Measurements from ENCODE around the gene HJURP.

The HJURP gene

DNA sequence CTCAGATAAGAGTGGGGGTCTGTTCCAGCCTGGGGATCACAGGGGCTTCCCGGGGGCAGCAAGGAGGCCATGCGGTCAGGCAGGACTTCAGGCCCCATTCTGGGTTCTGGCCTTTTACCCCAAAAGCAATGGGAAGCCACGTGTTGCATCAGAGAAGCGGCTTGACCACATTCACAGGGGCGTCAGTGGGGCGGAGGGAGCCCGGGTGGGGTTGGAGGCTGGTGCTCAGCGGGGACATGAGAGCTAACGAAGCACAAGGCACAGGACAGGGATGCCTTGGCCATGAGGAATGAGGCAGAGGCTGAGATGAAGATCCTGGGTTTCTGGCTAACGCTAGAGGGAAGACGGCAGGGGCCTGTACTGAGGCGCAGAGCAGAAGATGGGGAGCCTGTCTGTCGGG lies 6.1 kb downstream of the HJURP start:
- no peak for DNase-seq (ENCODE audit: low read depth in 2 of 2)

DNA sequence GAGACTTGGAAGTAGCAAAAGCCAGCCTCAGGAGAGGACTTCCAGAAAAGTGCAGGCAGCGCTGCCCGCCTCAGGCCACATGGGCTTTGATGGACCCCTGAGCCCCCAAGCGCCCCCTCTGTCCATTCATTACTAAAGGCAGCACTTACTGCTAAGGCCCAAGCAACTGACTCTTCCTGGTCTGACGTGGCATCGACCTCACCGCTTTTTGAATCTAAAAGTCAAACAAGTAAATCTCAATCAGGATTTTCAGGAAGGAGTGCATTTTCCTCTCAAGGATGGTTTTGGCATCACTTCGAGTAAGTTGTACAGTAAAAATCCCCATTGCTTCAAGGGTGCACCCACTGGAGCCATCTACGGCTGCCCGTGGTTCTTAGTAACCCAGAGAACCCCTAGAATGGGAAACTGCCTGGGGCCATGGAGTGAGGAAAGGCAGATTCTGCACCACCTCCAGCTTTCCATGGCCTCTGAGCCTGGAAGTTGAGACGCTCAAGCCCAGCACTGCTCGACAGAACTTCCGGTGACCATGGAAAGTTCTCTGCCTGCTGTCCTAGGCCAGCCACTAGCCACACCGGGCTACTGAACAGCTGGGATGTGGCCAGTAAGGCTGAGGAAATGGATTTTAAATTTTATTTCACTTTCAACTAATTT lies 7.0 kb downstream of the HJURP start:
- DNase-seq (ENCODE audit: low read depth in 2 of 2) = no peak

DNA sequence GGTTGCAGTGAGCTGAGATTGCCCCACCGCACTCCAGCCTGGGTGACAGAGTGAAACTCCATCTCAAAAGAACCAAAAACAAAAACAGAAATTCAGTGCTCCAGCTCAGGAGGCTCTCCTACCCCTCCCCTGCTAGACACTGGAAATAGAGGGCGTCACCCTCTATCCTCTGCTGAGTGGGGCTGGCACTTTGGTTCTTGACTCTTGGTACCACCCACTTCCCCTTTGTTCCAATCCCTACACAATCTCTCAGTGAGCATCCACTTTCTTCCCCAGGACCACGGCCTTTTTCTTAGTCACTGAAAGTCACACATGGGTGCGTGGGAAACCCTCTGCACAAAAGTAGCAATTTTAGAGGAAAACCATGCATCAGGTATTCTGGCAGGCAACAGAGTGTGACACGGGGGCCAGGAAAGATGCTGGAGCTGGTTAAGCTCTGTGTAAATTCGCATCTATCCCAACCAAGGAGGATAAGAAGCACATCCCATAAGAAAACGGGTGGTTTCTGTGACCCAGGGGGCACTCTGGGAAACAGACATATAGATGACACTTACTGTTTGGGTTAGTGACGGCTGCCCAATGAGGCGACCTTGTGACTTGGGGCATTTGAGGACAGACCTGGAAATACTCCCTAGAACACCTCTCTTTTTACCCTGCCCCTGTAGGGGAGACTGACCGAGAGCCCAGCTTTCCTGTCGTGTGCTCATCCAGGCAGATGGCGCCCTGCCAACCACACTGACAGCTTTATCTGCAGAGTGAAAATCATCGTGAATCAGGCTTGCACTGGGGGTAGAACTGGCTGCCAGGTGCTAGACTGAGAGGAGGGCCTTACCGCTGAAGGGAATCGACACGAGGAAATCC lies 7.7 kb downstream of the HJURP start:
- no peak for DNase-seq (ENCODE audit: low read depth in 2 of 2)

DNA sequence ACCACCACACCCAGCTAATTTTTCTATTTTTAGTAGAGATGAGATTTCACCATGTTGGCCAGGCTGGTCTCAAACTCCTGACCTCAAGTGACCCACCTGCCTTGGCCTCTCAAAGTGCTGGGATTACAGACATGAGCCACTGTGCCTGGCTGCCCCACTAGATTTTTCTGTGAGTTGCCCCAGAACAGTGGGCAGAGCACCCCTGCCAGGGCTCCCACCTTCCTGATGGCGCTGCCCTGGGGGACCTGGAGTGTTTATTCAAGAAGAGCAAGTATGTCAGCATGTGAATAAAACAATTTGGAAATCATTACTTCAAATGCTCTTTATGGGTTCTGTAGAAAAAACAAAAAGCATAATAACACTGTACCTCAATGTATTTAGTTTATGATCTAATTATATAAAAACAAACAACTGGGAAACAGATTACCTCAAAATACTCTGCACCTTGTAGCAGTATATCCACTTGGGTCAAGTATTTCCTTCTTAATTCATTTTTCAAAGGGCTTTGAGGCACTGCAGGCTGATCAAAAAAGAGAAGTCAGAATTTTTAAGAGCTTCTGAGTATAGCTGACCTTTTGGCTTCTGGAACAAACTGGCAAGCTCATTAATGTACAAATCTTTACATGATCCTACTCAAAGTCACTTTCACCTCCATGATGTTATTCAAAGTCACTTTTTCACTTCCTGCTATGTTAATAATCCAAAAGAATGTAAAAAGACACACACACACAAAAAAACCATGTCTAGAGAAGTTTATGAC lies 8.9 kb downstream of the HJURP start:
- no peak for DNase-seq (ENCODE audit: low read depth in 2 of 2)

DNA sequence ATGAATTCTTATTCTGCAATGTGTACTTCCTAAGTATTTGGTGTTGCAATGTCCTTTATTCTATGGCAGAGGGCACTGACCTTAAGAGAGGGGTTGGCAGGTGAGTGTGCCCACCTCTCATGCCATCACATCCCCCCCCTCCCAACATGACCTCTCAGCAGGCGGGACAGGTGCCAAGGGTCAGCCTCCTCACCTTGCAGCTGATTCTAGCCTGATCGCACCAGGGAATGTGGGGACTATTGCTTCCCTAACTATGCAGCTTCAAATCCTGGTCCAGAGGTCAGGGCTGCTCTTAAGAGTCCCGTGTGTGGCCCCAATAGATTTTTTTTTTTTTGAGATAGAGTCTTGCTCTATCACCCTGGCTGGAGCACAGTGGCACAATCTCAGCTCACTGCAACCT lies 9.5 kb downstream of the HJURP start:
- DNase-seq (ENCODE audit: low read depth in 2 of 2) = no peak

DNA sequence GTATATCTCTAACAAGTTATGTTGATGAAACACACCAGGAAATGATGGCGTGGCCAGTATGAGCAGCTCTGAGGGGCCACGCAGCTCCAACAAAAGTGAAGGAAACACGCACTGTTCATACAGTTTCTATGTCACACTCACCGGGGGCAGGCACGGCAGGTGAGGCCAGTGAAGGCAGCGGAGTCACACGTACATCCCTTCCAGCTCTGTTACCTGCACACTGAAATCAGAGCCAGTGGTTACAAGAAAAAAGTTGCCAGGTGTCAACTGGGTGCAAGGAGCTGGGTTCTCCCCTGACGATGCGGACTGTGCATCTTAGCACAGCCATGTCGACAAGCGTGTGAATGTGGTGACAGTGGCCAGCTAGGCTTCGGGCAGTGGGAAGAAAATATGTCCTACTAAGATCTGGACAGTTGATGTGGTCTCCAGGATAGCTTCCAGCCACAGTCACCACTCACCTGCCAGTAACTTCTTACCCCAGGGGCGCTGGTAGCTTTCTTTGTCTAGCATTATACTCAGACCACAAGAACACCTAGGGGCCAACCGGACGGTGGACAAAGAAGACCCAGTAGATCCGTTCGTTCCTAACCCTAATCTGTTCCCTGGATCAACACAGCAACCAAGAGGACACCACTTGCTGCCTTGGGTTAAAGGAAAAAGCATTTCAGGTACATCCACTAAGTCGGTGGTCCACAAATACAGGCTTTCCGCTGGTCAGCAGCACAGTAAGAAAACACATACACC lies 10.1 kb downstream of the HJURP start:
- DNase-seq (ENCODE audit: low read depth in 2 of 2) = no peak

DNA sequence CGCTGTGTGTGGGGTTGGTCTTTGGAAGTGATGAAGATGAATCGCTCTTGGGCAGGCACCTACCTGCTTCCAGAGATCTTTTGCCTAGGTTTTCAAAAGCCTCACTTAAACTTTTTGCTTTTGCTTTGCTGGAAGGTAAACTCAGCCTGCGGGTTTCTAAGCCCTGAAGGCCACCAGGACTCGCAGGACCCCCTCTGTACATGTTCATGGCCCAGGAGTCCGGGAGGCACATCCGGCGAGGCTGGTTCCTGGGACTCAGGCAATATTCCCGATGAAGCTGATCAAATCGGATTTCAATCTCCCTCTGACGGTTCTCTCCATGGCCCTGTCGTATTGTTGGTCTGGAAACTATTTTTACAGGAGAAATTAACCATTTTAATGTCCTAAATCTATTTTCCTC lies 13.2 kb downstream of the HJURP start:
- DNase-seq (ENCODE audit: low read depth in 2 of 2) = no peak

DNA sequence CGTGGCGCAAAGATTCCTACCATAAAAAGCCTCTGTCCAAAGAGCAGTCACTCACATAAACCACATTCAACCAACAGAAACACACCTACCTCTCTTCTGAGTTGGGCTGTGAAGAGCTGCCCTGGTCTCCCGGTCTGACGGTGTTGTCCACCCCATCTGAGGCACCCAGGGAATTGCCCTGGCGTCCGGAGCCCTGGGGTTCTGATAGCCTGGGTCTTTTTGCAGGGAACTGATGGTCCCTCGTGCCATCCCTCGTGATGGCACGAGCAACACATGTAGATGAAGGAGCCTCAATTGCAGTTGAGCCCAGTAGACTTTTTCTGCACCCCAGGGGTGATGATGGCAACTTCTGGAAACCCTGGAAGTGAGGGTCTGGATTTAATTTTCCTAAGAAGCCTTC lies 13.8 kb downstream of the HJURP start:
- DNase-seq (ENCODE audit: low read depth in 2 of 2) = no peak

DNA sequence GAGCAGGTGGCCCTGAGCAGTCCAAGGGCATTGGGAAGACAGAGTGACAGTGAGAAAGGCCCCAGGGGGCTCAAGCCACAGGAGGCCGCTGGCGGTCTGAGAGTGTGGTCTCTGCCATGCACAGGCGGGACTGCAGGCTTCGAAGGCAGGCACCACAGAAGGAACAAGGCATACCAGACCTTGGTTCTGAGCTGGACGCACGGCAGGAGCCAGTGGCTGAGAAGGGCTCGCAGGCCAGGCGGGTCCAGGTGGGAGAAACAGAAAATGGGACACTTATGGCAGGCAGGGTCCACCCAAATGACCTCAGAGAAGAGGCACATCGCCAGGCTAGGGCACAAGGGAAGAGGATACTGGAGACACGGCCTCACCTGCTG lies 14.9 kb downstream of the HJURP start:
- DNase-seq (ENCODE audit: low read depth in 2 of 2) = no peak

DNA sequence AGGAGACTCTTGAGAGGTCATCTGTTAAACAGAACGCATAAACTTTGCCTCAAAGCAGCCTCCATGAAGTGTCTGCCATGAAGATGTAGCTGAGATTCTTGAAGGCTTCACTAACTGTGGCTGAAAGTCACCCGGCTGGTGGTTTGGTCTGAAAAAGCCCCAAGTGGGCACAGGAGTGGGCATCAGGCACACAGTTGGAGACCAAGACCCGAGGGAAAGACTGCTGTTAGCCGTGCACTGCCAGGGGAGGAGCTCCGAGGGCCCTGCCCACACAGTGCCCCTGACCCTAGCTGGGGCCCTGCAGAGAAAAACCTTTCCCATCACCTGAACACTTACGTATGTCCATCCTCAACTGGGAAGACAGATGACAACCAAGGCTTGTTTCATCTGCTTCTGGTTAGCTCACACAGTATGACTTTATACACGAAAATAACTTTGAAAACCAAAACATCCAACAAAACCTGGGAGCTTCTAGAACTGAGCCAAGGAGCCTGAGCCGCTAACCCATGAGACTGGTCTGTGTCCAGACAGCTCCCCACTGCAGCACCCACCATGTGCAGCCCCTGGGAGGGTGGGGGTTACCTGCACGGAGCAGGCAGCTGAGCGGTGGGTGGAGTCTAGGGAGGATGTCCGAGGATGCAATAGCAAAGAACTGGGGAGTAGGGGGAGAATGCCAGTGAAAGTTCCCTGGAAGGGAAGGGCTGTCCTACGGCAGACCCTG lies 15.4 kb downstream of the HJURP start:
- no peak for DNase-seq (ENCODE audit: low read depth in 2 of 2)

DNA sequence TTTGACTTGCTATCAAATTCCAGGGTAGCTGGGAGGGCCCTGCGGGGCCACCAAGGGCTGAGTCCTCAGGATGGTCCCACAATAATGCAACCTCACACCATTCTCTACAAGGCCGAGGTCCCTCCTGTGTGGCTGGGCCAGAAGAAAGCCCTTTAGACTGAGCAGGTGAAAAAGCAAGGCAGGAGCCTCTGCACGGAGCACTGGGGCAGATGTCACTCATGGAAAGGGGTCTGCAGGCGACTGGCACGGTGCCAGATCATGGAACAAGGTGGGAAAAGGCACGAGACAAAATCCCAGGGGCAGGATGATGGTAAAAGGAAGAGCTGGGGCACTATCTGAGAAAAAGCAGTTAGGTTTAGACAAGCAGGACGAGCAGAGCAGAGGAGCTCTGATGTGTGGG lies 16.1 kb downstream of the HJURP start:
- DNase-seq (ENCODE audit: low read depth in 2 of 2) = no peak

DNA sequence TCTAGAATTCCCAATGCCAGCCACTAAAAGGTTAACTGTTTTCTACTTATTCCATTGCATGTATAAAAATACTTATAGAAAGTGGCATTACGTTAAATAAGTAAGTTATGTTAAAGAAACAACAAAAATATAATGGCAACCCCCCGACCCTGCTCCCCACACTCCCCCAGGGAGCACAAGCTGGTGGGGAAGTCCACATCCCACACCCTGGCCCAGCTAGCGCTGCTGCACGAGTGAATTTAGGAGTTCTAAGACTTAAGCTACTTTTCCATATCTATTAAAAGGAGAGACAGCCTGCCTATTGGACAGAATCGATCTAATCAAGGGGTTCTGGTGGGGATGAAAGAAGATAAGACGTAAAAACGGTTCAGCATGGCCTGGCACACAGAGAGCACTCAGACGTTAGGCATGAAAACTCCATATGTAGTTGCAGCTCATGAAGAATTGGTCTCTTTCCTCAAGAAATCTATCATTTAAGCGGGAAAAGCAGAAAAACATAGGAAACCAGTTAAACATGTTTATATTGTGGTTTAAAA lies 16.6 kb downstream of the HJURP start:
- DNase-seq (ENCODE audit: low read depth in 2 of 2) = no peak

DNA sequence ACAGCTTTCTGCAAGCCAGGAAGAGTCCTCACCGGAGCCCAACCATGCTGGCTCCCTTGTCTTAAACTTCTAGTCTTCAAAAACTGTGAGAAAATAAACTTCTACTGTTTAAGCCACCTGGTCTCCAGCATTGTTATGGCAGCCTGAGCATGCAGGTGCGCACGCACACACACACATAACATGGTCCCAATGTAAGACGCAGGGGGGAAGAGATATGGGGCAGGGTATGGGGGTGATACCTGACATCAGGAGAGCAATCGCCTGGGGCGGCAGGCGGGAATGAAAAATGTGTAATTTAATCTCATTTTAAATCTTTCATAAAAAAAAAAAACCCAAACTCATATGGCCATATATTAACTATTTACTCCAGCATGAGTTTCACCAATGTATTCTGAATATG lies 18.0 kb downstream of the HJURP start:
- no peak for DNase-seq (ENCODE audit: low read depth in 2 of 2)

DNA sequence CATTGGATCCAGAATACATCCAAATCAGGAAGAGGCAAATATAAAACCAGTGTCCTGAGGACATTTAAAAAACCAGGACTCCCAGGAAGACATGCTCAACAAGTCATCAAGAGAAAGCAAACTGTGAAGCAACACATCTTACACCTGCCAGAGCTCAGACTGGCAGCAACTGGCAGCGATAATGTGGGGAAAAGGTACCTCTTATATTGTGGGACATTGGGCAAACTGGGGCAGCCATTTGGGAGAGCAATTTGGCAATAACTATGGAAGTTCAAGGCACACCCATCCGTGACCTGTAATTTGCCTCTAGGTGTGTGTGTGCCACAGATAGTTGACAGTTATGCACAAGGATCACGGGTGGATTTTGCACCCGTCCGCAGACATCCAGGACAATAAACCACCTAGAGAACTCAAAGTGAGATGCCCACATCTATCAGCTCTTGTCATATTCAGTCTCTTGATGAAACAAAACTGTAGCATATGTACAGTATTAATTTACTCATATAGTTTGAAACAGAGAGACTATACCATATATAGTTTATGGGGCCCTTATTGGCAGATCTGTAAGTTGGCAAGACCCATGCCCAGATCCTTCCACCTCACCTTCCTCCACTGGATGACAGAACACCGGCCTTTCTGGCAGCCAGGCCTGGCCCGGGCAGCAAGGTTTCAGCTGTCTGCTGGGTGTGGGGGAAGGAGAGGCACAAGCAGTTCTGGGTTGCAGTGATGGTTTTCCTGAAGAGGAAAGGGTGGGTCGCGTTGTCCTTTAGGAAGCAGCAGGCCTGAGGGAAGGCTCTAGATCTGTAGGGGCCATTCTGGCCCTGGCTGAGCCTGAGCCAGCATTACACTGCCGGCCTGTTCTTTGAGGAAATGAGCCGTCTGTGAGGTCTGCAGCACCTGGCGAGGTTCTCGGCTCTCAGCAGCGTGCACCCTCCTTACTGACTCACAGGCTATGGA lies 18.8 kb downstream of the HJURP start:
- no peak for DNase-seq (ENCODE audit: low read depth in 2 of 2)

DNA sequence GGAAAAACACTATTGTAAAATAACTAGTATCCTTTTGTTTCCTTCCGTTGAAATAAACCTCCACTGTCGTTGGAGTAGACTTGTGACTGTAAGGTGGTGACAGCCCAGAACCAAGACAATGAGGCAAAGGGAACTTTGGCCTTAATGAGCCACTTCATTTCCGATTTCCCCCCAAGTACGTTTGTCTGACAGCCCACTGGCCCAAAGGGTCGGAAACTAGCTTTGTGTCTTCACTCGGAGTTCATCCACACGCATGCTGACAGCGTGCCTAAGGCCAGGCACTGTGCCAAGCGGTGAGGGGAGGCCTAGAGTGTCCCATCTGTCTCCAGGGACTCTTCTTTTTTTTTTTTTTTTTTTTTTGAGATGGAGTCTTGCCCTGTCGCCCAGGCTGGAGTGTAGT lies 21.0 kb downstream of the HJURP start:
- no peak for DNase-seq (ENCODE audit: low read depth in 2 of 2)

DNA sequence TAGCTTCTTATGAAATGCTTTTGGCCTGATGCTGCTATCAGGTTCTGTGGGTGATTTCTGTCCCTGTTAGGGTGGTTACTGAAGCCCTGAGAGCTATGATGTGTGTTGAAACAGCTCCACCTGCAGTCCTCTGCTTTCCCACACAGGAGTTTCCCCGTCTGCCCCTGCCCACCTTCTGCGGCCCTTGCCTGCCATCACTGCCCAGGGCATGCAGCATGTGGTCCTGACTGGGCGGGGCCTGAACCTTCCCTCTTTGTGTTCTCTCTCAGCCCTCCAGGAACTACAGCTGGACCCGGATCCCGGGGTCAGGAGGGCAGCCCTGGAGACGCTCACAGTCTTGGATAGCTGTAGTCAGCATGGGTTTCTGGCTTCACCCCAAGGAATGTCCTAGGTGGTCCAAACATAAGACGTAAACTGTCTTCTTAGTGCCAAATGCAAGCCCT lies 21.4 kb downstream of the HJURP start:
- DNase-seq (ENCODE audit: low read depth in 2 of 2) = no peak

DNA sequence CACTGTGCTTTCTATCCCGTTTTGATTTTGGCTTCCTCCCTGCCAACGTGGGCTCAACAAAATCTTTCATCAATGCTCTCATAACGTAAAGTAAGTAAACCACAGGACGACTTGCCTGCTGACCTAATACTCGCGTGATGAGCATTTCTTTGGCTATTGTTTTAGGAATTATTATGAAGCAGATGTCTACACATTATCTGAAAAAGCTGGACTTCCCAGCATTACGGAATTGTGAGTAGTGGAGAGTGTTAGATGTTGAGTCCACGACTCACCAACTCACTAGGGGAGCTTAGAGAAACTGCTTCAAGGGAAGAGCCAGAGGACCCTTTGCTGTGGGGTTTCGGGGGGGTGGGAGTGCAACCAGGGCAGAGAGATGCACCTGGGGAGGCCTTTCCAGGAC lies 21.9 kb downstream of the HJURP start:
- DNase-seq (ENCODE audit: low read depth in 2 of 2) = no peak

DNA sequence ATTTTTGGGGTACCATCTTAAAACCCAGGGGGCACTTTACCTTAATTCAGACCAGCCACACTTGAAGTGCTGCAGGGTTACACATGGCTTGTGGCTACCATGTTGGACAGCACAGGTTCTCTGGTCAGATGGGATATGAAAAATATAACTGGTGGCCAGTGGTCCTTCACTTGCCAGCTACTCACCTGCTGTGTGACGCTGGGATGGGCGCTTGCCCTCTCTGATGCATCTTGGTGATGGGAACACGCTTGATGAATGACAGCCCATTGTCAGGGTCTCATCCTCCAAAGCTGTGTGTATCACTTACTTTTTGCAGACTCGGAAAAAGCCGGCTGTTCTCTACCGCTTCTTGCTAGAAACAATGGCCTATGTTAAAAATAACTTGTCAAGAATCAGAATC lies 22.5 kb downstream of the HJURP start:
- DNase-seq (ENCODE audit: low read depth in 2 of 2) = no peak

DNA sequence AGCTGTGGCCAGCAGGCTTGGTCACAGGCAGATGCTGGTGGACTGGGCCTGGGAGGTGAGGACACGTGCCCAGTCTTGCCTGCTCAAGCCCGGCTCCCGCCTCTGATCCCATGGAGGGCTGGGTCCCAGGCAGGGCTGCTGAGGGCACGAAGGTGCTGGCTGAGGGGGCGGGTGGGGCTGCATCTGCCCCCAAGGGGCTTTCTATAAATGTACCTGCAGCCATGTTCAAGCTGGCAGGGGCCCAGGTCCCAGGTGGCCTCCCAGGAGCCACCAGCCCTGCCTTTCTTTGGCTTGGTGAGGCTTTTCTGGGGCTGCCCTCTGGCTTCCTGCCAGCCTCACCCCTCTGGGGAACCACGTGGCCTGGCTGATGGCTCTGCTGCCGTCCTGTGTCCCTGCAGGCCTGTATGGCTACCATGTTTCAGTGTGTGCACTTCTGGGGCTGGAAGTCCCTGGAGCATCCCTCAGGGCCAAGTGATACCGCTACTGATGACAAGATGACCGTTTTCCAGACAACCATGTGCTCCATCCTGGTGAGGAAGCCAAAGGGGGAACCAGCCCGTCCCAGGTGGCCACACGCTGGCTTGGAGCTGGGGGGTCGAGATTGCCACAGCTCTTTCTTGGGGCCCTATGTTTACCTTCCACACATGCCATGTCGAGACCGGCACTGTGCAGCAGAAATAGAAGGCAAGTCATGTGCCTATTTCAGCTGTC lies 23.2 kb downstream of the HJURP start:
- no peak for DNase-seq (ENCODE audit: low read depth in 2 of 2)

Data from activated CD4-positive, alpha-beta T cell treated with anti-CD3 and anti-CD28 coated beads for 24 hours (primary cell).